Measurements from ENCODE around the gene NPBWR2.
"Not testable (repeated sequence)": the region's sequence is repeated elsewhere in the genome, so short reads cannot be mapped to it uniquely, and the experiment has no call there.

NPBWR2 gene

DNA sequence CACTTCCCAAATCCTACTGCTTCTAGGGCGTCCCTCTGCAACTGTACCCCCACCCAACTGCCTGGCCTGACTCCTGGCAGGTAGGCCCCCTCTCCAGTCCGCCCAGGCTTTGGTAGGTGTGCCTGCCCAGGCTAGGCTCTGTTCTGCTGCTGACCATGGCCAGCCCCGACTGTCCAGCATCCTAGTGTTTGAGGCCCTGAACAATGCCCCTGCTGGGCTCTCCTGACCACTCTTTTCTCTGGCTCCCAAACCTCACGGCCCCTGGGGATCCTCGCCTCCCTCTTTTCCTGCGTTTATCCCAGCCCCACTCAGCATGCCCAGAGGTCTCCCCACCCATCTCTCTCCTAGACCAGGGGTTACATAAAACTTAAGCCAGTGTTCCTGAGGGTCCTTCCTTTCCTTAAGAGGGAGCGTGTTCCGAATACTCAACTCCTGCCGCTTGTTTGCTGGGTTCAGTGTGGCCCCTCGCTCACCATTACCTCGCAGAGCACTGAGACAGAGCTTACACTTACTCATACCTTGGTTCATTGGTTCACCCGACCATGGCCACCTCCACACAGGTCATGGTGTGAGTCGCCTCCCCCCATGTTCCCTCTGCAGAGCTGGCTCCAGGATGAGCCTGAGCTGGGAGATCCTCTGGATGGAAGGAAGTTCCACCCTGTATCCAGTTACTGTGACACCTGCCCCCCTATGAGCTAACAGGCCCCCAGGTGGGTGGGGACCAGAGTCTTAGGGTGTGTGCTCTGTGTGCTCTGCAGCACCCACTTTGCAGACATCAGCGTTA lies 35.8 kb upstream of the NPBWR2 start:
- no peak for DNase-seq

DNA sequence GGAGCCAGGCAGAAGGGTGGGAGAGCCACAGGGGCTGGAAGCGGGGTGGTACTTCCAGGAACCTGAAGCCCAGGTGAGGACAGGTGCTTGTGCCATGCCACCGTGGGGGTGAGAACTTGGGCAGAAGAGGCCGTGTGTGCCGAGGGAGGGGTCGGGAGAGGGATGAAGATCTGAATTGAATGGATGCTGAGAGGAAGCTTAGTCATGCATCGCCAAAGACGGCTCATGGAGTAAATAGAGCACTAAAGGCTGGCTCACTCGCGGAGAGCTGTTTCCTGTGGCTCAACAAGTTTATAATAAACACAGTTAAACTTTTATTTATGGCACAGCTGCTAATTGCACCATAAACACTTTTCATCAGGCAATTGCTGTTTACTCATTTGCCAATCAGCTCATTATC lies 35.2 kb upstream of the NPBWR2 start:
- no peak for DNase-seq

DNA sequence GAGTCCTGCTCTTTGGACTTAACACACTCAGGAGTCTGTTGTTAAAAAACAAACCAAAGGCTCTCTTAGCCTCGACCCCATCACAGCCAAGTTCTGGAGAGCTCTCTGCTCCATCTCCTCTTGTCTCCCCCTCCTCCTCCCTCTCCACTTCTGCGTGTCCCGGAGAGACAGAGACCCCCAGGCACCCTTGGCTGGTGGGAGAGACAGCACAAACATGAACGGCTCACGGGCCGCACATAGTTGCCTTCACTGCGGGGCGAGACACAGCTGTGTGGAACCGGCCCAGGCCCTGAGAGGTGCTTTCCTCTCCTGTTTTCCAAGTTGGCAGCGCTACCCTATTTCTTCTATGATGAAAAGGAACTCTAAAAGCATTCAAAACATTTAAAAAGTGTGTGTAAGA lies 33.6 kb upstream of the NPBWR2 start:
- no peak for DNase-seq

DNA sequence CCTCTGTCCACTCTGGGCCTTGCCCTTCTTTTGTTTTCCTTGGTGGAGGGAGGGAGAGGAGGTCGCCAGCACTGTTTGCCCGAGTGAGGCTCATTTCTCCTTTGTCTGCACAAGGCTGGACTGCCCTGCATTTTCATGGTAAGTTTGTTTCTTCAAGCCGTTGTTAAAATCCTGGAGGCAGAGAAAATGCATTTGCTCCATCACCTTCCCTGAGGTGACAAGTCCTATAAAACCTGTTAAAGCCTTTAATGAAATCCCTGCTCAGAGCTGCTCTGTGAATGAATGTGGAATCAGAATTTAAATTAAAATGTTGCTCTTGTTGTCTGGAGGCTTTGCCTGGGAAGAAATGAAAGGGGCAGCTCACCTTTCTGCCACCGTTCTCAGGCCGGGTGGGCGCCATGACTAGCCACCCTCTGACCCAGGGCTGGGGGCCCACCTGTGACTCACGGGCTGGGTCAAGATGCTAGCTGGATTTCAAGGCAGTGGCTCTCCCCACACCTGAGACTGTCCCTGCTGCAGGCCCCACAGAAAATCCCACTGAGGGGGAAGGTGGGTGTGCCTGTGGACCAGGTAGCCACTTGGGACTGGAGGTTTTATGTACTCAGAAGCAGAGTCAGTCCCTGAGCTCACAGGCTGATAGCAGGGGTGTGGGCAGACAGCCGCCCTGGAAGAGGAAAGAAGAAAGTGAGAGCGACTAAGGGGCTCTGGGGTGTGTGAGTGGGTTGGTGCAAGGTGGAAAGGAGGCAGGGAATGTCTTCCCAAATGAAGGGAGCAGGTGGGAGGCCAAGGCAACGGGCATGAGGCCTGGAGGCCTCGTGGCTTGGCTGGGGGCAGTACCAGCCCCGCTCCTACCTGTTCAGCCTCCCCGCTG lies 32.9 kb upstream of the NPBWR2 start:
- no peak for DNase-seq

DNA sequence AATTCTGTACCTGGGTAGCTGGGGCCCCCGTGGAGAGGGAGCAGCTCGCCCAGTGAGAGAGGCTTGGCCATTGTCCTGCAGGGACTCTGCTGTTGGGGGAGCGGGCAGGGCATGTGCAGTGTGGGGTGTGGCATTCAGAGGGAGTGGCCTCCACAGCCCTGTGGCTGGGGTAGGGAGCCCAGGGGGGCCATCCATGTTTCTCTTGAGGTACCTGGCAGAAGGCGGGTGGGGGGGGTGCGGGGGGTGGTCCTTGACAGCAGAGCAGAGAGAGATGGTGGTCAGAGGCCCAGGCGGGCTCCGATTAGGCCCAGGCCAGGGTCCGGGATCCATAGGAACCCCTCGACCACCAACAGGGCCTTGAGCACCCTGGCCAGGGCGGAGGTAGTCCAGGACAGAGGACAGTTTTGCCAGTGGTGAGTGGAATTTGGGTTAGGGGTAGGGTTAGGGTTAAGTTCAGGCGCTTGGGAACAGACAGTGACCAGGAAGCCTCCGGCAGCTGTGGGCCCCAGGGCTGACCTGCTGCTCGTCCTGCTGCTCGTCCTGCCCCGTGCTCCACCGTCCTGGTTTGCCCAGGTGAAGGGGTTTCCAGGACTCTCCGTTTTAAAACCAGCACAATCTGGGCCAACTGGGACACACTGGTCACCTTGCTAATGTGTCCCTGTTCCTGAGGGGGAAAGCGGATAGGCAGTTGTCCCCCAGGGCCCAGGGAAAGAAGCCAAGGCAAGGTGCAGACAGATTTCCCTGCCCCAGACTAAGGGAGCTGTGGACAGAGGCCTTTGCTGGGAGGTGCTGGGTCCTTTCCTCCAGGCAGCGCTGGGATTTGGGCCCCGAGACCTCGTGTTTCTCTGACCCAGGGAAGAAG lies 32.1 kb upstream of the NPBWR2 start:
- DNase-seq = no peak

DNA sequence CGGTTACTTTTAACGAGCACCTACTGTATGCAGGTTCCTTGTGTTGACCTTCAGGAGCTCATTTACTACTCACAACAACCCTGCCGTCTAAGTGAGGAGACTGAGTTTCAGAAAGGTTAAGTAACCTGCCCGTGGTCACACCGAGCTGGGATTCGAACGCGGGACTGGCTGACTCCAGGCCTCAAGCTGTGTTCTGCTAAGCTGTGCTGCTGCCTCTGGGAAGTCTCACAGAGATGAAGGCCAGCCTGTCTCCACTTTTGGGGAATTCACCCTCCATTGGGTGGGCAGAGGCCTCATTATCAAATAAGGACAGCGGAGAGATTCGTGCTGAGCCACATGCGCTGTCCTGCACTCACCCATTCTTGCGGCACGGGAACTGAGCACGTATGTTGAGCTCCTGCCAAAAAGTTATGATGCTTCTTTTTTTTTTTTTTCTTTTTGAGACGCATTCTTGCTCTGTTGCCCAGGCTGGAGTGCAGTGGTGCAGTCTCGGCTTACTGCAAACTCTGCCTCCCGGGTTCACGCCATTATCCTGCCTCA lies 31.0 kb upstream of the NPBWR2 start:
- DNase-seq = no peak

DNA sequence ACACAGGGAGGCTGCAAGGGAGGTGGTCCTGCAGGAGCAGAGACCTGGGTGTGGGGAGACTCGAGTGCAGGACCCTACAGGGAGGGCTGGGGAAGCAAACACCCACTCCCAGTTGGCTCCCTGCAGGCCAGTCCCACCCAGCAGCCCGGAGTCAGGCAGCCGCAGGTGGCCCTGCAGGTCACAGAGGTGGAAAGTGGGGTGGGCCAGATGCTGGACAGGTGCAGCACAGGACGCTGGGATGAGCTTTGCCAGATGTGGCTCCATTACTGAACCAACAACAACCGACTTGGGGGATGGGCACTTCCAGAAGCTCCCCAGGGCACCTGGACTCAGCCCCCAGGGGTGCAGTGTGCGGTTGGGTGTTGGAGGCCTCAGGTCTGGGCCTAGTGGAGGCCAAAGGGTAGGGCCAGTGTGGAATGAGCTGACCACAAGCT lies 30.2 kb upstream of the NPBWR2 start:
- DNase-seq = no peak

DNA sequence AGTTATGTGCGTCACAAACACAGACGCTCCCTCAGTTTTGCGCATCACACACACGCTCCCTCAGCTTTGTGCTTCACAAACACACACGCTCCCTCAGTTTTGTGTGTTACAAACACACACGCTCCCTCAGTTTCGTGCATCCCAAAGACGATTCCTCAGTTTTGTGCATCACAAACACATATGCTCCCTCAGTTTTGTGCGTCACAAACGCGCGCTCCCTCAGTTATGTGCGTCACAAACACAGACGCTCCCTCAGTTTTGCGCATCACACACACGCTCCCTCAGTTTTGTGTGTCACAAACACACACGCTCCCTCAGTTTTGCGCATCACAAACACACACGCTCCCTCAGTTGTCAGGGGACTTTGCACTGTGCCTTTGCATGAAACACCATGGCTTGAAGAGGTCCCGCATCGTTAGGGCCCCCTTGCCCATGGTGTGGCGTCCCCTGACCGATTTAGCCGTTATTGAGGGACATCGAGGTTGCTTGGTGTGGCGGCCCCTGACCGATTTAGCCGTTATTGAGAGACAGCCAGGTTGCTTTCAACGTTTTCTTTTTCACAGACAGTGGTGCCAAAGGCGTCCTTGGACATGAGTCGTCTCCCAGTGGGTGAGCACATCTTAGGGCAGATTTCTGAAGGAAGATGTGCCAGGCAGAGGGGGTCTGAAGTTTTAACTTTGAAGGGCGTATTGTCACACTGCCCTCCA lies 28.8 kb upstream of the NPBWR2 start:
- no peak for DNase-seq

DNA sequence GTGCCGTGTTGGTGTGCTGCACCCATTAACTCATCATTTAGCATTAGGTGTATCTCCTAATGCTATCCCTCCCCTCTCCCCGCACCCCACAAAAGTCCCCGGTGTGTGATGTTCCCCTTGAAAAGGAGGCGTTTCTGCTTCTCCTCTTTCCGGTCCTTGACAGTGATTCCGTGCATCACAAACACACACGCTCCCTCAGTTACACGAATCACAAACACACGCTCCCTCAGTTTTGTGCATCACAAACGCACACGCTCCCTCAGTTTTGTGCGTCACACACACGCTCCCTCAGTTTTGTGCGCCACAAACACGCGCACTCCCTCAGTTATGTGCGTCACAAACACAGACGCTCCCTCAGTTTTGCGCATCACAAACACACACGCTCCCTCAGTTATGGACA lies 27.4 kb upstream of the NPBWR2 start:
- DNase-seq = not testable (repeated sequence)

DNA sequence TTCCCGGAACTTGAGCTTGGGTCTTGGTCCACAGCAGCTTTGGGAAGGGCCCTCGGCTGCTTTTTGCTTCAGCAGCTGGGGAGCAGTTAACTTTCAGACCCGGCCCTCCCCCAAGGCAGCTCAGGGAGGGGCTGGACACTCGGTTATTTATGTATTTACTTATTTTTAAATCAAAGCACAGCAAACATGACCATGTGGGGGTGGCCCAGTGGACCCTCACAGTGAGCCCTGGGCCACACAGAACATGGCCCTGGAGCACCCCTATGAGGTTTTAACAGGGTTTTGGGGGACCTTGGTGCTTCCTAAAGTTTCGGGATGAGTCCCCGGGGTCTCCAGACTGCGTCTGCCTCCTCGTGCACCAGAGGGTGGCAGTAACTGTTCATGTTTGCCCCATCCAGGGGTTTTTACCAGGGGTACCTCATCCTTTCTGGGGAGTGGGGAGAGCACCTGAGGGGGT lies 26.6 kb upstream of the NPBWR2 start:
- DNase-seq = no peak

DNA sequence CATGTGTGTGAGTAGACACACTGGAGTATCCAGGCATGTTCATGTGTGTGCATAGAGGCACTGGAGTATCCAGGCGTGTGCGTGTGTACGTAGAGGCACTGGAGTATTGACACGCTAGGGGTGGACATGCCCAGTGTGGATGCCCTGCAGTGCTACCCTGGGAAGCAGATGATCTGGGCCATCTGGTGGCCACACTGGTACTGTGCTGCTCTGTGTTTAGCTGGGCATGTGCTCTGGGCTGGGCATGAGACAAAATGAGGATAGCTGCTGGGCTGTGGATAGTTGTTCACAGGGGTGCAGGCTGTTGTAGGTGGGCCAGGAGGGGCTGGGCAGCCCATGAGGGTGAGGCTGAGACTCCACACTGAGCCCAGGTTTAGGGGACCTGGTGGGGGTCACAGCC lies 24.0 kb upstream of the NPBWR2 start:
- peak; percentile 62 for DNase-seq

DNA sequence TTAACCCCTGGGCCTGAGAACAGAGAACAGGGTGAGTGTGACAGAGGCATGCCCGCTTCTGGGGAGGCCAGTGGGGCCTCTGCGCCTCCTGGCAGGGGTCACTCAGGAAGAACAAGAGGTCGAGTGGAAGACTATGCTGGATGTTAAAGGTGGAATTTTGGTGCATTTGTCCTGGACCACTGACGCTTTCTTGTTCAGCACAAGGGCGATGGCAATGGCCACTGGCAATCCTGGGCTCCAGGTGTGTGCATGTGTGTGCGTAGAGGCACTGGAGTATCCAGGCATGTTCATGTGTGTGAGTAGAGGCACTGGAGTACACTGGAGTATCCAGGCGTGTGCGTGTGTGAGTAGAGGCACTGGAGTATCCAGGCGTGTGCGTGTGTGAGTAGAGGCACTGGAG lies 23.5 kb upstream of the NPBWR2 start:
- no peak for DNase-seq

DNA sequence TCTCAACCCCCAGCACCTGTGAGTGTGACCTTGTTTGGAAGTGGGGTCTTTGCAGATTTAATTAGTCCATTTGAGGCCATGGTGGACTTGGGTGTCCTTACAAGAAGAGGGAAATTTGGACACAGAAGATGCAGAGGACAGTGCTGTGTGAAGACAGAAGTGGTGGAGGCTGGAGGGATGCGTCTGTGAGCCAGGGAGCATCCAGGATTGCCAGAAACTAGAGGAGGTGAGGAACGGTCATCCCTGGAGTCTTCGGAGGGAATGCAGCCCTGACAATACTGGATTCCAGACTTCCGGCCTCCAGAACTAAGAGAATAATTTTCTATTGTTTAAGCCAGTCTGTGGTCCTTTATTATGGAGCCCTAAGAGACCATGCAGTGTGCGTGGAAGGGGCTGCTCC lies 22.9 kb upstream of the NPBWR2 start:
- DNase-seq = no peak

DNA sequence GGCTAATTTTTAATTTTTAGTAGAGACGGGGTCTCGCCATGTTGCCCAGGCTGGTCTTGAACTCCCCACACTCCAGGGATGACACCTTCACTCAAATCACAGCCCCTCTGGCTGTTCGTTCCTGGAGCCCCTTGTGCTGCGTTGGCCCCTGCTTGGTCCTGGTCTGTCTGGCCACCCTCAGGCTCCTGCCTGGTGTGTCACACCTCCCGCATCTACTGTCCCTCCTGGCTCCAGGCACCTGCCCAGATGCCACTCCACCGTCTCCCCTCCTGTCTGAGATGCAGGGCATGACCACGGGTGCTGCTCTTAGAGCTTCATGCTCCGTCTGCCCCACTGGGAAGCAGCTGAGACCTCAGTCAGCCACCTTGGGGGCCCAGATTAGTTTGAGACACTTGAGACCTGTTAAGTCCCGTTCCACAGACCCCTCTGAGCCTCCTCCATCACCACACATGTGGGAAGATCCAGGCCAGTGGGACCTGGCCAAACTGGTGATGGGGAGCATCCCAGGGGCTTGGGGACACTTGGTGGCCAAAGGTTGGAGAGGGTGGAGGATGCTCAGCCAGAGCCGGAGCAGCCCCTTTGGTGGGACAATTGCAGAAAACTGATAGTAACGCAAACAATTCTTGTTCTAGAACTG lies 21.9 kb upstream of the NPBWR2 start:
- DNase-seq = no peak

DNA sequence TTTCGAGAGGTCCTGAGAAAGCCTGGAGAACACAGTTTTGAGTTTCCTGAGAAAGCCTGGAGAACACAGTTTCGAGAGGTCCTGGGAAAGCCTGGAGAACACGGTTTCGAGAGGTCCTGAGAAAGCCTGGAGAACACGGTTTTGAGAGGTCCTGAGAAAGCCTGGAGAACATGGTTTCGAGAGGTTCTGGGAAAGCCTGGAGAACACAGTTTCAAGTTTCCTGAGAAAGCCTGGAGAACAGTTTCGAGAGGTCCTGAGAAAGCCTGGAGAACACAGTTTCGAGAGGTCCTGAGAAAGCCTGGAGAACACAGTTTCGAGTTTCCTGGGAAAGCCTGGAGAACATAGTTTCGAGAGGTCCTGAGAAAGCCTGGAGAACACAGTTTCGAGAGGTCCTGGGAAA lies 16.2 kb upstream of the NPBWR2 start:
- DNase-seq = not testable (repeated sequence)

DNA sequence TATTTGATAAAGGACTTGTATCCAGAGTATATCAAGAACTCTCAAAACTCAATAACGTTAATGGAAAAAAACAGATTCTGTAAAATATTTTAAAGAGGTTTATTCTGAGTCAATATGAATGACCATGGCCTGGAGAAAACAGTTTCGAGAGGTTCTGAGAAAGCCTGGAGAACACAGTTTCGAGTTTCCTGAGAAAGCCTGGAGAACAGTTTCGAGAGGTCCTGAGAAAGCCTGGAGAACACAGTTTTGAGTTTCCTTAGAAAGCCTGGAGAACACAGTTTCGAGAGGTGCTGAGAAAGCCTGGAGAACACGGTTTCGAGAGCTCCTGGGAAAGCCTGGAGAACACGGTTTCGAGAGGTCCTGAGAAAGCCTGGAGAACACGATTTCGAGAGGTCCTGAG lies 15.6 kb upstream of the NPBWR2 start:
- DNase-seq = not testable (repeated sequence)

DNA sequence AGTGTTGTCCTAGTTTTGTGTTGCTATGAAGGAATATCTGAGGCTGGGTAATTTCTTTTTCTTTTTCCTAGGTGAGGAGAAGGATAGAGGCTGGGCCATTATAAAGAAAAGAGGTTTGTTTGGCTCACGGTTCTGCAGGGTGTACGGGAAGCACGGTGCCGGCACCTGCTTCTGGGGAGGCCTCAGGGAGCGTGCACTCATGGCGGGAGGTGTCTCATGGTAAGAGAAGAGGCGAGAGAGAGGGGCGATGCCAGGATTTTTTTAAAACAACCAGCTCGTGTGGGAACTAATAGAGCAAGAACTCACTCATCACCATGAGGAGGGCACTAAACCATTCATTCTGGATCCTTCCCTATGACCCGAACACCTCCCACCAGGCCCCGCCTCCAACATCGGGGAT lies 14.2 kb upstream of the NPBWR2 start:
- DNase-seq = no peak

DNA sequence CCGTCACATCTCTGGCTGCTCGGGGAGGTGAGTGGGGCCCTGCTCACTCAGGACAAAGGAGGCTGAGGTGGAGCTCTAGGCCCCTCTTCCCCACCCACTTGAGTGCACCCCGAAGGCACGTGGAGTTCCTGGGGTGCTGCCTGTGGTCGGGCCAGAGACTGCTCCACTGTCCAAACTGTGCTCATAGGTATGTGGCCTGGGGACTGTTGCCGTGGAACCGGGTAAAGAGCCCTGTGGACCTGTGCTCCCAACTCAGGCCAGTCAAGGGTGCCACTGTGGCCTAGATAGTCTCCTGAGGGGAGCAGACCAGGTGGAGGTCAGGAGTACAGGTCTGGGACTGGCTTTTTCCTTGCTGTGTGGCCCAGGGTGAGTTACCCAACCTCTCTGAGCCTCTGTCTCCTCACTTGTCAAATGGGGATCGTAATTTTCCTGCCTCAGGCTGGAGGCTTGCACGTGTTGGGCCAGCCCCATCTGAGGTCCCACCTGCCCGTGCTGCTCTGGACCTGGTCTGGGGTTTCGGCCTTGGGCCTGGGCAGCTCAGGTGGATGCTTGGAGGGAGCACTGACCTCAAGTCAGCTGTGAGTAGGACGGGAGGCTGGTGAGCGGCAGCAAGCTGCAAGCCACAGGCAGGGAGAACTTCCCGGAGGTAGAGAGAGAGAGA lies 12.4 kb upstream of the NPBWR2 start:
- no peak for DNase-seq

DNA sequence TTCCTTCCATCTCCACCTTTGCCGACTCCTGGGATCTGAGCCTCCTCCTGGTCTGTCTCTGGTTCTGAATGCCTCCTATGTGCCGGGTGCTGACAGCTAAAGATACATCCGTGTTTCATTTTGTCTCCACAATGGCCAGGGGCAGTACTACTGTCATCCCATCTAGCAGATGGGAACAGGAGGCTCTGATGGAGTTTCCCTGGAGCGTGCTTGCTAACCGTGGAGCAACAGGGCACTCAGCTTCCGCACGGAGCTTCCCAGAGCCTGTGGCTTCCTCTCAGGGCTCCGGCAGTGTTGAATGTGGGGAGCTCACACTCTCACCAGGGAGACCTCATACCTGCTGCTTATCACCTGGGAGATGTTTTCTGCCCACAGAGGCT lies 11.9 kb upstream of the NPBWR2 start:
- DNase-seq = no peak

DNA sequence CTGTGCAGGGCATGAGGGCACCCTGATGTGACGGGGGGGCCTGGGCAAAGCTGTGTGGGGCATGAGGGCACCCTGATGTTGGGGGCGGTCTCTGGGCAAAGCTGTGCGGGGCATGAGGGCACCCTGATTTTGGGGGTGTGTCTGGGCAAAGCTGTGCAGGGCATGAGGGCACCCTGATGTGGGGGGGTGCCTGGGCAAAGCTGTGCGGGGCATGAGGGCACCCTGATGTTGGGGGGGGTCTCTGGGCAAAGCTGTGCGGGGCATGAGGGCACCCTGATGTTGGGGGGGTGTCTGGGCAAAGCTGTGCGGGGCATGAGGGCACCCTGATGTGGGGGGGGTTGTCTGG lies 10.0 kb upstream of the NPBWR2 start:
- DNase-seq = not testable (repeated sequence)
